Activated gamma-delta T cell treated with Interleukin-2 at 50 U/mL for 16 hours (primary cell): ENCODE results near the gene SELENOV.
A peak's percentile ranks its signal among the peaks of the same experiment; 100 is the strongest.
"Not testable (repeated sequence)": the region's sequence is repeated elsewhere in the genome, so short reads cannot be mapped to it uniquely, and the experiment has no call there.

Source experiments
- DNase-seq: peaks from one replicate; pipeline ENCODE4 v3.0.0-alpha.2; 2020

Gene SELENOV, protein sequence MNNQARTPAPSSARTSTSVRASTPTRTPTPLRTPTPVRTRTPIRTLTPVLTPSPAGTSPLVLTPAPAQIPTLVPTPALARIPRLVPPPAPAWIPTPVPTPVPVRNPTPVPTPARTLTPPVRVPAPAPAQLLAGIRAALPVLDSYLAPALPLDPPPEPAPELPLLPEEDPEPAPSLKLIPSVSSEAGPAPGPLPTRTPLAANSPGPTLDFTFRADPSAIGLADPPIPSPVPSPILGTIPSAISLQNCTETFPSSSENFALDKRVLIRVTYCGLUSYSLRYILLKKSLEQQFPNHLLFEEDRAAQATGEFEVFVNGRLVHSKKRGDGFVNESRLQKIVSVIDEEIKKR

GRCh38 chr19:39514840-39515550, at the start of gene SELENOV:
Gene SELENOV (plus strand): TSS chr19:39515139. CDS start chr19:39515213, 74 bp downstream.
- peak; percentile 23 for DNase-seq

DNA sequence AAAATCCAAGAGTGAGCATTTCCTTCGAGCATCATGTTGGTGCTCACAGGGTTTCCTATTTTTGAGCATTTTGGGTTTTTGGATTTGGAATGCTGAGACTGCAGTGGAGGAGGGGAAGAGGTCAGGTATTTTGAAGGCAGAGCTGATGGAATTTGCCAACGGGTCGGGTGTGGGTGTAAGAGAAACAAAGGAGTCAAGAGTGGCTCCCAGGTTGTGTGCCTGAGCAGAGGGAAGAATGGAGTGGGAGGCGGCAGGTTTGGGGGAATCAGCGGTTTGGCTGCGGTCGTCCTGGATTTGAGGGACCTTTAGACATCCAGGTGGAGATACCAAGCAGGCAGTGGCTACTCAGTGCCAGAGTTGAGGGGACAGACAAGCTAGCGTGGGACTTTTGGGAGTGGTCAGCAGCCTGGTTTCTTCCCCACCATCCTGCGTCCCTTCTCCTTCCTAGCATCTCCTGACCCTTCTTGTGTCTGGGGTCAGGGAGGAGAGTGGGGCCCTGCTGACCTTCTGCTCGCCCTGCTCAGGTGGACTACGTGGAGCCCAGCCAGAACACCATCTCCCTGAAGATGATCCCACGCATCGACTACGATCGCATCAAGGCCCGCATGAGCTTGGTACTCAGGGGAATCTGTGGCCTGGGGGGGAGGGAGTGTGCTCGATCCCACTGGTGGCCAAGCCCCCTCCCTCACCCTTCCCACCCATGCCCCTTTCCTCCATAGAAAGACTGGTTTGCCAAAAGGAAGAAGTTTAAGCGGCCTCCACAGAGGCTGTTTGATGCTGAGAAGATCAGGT, 48.8 kb upstream of the SELENOV start:
- DNase-seq, result no peak

- DNase-seq, result no peak
Measured at GRCh38 chr19:39467941-39468340, 47.0 kb upstream of the SELENOV start.

- no peak for DNase-seq
Measured at GRCh38 chr19:39469036-39469435, 45.9 kb upstream of the SELENOV start.

- no peak for DNase-seq
Measured at GRCh38 chr19:39469567-39469966, 45.4 kb upstream of the SELENOV start.

DNA sequence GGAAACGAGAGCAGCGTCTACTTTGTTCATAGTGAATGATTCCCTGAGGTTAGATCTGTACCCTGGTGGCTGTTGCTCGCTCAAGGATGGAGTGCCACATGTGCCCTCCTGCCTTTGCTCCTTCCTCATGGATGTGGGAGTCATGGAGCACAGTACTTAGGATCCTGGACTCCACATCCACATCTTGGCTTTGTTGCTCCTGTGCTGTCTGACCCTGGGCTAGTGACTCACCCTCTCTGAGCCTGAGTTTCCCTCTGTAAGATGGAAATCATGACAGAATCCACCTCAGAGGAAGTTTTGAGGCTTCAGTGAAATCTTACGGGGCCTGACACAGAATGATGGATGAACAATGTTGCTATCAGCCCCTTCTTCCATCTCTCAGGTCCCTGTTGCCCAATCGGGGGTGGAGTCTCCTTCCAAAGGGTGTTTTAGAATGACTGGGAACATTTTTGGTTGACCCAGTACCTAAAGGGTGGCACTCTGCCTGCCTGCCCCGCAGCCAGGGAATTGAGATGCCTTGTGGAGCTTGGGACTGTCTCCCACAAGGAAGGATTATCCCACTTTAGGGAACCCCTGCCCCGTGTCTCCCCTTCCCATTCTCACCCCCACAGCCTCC, 44.1 kb upstream of the SELENOV start:
- DNase-seq, result no peak

GRCh38 chr19:39471756-39472536, 43.0 kb upstream of the SELENOV start:
- DNase-seq, result no peak

- no peak for DNase-seq
Measured at GRCh38 chr19:39472746-39473442, 42.0 kb upstream of the SELENOV start.

GRCh38 chr19:39473443-39473960, 41.4 kb upstream of the SELENOV start:
- no peak for DNase-seq

DNA sequence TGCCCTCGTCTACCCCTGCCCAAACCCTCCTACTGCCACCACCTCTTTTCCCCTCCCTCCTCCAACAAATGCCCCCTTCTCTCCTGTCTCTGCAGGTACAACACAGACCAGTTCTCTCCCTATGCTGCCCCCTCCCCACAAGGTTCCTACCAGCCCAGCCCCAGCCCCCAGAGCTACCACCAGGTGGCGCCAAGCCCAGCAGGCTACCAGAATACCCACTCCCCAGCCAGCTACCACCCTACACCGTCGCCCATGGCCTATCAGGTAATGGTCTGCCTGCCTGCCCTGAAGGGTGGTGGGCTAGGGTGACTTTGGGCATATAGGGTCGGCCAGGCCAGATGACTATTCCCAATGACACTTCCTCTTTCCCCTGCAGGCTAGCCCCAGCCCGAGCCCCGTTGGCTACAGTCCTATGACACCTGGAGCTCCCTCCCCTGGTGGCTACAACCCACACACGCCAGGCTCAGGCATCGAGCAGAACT, 40.8 kb upstream of the SELENOV start:
- DNase-seq, result peak; percentile 72

- DNase-seq, result no peak
Measured at GRCh38 chr19:39475748-39476147, 39.2 kb upstream of the SELENOV start.

DNA sequence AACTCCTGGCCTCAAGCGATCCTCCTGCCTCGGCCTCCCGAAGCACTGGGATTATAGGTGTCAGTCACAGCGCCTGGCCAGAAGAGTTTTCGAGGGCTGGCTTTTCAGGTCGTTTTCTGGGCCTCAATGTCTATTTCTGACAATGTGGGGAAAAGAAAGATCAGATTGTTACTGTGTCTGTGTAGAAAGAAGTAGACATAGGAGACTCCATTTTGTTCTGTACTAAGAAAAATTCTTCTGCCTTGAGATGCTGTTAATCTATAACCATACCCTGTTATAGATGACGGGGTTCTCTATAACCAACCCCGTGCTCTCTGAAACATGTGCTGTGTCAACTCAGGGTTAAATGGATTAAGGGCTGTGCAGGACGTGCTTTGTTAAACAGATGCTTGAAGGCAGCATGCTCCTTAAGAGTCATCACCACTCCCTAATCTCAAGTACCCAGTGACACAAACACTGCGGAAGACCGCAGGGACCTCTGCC, 35.6 kb upstream of the SELENOV start:
- DNase-seq, result not testable (repeated sequence)

DNA sequence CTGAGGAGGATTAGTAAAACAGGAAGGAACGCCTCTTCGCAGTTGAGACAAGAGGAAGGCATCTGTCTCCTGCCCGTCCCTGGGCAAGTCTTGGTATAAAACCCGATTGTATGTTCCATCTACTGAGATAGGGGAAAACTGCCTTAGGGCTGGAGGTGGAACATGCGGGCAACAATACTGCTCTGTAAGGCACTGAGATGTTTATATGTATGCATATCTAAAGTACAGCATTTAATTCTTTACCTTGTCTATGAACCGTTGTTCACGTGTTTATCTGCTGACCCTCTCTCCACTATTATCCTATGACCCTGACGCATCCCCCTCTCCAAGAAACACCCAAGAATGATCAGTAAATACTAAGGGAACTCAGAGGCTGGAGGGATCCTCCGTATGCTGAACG, 35.0 kb upstream of the SELENOV start:
- no peak for DNase-seq

GRCh38 chr19:39480337-39481228, 34.4 kb upstream of the SELENOV start, which contains the start of gene TIMM50:
Gene TIMM50 (plus strand): TSS chr19:39480838. CDS start chr19:39480854, 16 bp downstream.
- DNase-seq, result peak; percentile 98

- DNase-seq, result no peak
Measured at GRCh38 chr19:39481229-39481545, 33.8 kb upstream of the SELENOV start.

DNA sequence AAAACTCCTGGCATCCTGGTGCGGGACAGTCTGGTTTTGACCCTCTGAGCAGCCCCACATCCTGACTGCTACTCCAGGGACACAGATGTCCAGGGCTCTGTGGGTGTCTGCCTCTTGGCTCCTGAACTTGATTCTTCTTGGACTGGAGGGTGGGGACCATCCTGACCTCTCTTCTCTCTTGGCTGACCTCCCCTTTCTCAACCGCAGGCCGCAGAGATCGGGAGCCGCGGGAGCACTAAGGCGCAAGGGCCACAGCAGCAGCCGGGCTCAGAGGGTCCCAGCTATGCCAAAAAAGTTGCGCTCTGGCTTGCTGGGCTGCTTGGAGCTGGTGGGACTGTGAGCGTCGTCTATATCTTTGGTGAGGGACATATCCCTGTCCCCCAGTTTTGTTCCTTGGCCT, 33.3 kb upstream of the SELENOV start:
- no peak for DNase-seq

DNA sequence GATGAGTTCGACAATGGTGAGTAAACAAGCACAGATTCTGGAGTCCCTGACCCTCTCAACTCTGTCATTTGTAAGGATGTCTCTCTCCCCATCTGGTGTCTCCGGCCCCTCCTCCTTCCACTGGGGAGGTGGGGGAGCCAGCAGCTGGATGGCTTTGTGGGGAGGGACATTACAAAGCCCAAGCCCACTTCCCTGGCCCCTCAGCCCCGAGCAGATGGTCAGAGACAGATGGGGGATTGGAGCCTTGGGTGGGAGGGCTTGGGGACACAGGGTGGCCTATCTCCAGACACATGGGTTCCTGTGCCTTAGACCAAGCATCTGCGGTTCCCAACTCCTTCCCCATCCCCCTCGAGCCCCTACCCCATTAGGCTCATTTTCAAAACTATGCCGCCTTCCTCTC, 31.8 kb upstream of the SELENOV start:
- no peak for DNase-seq

DNA sequence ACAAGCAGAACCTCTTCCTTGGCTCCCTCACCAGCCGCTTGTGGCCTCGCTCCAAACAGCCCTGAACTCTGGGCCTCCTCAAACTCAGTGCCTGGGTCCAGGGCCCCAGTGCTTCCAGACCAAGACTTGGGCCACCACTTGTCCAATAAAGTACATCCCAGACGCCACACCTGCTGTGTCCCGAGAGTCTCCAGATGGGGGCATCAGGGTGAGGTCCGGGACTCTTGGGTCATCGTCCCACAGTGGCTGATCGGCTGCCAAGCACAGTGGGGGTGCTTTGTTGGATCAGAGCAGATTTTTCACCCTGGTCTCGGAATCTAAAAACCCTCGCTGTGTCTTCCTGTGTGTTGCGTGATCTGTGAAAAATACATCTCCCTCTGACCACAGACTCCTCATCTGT, 25.2 kb upstream of the SELENOV start:
- DNase-seq, result no peak

DNA sequence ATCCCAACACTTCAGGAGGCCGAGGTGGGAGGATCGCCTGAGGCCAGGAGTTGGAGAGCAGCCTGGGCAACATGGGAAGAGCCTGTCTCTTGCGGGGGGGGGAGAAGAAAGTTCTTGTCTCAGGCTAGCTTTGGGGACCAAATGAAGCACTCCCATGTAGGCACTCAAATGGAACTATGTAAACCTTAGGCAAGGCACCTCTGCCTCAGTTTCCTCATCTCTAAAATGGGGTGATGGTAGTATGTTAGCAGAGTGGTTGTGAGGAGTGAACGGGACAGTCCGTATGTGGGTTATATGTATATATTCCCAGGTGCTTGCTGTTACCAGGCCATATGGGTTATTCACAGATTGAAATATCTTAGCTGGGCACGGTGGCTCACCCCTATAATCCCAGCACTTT, 22.7 kb upstream of the SELENOV start:
- DNase-seq, result no peak

- DNase-seq, result no peak
Measured at GRCh38 chr19:39492788-39493187, 22.2 kb upstream of the SELENOV start.
